ENCODE data around the gene SLC16A8.
"Not testable (repeated sequence)": the region's sequence is repeated elsewhere in the genome, so short reads cannot be mapped to it uniquely, and the experiment has no call there.

SLC16A8 gene

DNA sequence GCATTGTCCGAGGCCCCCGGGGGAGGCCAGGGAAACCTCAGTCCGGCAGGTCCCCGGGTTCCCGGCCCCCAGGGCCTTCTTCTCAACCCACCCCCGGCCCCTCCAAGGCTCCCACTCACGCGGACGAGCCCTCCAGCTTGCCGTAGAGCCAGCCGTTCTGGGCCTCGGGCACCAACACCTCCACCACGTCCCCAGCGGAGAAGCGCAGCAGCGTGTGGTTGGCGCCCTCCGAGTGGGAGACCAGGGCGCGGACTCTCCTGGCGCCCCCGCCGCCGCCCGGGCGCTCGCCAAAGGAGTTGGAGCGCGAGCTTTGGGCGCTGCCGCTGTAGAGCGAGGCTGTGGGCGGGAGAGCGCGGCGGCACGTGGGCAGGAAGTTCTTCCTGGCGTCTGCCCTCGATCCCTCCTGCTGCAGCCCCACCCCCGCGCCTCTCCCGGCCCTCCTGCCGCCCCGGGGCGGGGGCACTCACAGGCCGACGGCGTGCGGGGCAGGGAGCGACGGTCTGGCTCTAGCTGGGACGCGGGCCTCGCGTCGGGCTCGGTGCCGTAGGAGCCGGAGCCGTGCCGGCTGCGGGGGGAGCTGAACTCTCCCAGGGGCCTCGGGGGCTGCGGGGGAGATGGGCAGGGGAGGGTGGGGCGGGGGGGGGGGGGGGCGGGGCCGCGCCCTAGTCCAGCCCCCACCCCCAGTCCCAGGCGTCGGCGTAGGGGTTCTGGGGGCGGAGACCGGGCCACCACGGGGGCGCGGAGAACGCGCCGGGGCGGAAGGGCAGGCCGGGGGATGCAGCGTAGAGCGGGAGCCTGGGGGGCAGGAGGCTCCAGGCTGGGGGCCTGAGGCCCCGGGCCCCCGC lies 4.9 kb upstream of the SLC16A8 start:
- peak in 1 of 58 donors; percentile 21 for DNase-seq

DNA sequence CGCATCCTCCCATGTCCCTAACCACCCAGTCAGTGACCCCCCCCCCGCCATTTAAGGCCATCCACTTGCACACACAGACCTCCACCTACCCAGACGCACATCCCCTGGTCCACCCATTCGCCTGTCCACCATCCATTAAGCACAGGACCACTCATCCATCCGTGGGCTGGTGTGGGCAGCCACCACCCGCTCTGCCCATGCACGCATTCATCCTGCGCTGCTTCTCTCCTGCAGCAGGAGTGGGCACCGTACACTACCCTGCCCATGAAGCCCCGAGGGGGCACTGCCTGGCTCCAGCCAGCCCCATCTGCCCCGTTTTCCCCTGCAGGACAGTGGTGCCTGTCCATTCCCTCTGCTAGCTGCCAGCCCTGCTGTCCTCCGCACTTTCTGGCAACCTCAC lies 3.9 kb upstream of the SLC16A8 start:
- no peak for DNase-seq

DNA sequence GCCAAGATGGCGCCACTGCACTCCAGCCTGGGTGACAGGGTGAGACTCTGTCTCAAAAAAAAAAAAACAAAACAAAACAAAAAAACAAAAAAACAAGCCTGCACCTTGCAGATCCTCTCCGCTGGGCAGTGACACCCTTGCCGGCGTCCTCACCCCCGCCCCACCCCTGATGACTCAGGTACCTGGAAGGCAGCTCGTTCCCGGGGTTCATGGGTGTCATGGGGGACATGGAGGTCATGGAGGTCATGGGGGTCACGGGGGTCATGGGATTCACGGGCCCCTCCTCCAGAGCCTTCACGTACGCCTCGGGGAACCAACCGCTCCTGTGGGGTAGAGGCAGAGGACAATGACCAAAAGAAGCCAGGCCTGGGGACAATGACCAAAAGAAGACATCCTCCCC lies 3.0 kb upstream of the SLC16A8 start:
- no peak for DNase-seq

DNA sequence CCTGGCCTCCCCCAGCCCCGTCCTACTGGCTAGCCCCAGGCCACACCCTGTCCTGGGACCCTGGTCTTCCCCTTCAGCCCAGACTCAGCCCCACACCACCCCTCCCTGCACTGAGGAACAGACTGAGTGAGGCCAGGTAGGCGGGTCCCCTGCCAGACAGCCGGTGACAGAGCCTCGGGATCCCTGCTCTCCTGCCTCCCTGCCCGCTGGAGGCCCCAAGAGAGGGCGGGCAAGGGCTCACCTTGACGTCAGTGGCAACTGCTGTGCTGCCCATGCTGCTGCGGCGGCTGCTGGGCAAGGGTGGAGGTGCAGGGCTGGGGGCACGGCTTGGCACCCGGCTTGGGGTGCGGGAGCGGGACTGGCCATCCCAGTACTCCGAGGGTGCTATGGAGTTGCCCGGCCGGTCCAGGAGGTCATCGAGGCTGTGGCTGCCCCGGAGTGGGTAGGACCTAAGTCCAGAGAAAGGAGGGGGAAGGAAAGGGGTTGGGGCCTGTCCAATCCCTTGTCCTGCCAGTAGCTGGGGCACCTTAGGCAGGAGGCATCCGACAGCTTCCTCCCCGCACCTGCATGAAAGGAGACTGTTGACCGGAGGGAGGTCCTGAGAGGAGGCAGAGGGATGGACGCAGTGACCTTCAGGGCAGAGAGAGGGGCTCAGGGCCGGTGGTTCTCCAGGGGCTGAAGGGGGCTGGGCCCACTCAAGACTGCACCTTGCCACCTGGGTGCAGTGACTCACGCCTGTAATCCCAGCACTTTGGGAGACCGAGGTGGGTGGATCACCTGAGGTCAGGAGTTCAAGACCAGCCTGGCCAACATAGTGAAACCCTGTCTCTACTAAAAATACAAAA lies 2.2 kb upstream of the SLC16A8 start:
- no peak for DNase-seq

GRCh38 chr22:38085501-38085900 lies 1.5 kb upstream of the SLC16A8 start:
- DNase-seq, result no peak

- no peak for DNase-seq
These were observed 1.1 kb upstream of the SLC16A8 start for GRCh38 chr22:38085056-38085455.

DNA sequence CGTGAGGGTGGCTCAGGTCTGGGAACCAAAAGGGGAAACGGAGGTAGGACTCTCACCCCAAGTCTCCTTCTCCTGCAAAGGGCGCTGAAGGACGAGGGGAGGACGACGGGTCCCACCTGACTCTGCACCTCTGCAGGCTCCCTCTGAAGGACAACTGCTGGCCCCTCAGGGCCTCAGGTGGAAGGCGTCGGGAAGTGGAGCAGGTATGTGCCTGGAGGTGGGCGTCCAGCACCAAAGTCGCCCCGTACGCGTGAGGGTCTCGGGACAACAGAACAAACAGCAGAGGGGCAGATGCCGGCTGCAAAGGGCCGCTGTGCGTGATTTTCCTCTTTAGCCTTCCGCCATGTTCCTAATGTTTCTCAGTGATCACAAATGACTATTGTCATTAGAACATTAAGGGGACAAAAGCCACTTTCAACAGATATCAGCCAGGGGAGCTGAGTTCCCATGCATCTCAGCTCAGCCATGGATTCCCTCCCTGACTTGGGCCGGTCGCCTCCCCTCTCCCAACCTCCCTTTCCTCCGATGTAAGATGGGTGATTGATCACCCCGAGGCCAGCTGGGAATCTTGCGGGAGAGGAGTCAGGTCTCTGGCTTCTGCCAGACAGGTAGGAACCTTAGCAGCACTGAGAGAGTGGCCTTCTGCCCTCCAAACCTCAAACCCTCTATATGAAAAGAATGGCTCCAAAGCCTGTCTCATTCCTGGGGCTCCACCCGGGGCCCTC lies 836 bp downstream of the SLC16A8 start:
- DNase-seq, result no peak

DNA sequence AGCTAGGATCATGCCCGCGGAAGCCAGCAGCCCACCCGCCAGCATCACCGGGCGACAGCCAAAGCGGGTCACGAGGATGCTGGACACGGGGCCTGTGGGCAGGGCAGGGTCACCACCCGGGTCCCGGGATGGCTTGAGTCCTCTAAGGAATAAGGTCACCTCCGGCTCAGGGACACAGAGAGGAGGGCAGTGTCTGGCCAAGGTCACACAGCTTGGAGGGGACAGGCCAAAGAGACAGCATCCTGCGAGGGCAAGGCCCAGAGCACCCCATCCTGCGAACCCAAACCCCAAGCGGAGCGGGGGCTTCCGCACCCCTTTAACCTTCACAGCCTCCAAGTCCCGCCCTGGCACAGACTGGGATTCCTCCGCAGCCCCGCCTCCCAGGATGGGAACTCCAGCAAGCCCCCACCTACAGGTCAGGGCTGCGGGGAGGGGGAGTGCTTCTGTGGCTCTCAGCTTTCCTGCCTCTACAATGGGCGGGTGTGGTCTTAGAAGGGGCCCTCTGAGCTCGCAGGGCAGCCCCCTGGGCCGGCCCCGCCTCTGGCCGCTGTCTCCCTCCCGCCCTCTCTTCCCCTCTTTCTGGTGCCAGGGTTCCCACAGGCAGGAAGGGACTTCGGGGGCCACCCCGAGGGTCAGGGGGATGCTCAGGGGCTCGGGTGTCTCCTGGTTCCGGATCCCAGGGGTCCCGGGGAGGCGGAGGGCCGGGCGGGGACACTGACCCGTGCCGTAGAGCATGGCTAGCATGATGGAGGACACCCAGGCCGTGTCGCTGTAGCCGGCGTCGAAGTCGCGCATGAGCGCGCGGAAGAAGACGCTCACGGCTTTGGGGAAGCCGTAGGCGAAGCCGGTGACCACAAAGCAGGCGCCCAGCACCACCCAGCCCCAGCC lies 1.8 kb downstream of the SLC16A8 start:
- no peak for DNase-seq

- DNase-seq, result no peak
These were observed 2.4 kb downstream of the SLC16A8 start for GRCh38 chr22:38081636-38081940.

DNA sequence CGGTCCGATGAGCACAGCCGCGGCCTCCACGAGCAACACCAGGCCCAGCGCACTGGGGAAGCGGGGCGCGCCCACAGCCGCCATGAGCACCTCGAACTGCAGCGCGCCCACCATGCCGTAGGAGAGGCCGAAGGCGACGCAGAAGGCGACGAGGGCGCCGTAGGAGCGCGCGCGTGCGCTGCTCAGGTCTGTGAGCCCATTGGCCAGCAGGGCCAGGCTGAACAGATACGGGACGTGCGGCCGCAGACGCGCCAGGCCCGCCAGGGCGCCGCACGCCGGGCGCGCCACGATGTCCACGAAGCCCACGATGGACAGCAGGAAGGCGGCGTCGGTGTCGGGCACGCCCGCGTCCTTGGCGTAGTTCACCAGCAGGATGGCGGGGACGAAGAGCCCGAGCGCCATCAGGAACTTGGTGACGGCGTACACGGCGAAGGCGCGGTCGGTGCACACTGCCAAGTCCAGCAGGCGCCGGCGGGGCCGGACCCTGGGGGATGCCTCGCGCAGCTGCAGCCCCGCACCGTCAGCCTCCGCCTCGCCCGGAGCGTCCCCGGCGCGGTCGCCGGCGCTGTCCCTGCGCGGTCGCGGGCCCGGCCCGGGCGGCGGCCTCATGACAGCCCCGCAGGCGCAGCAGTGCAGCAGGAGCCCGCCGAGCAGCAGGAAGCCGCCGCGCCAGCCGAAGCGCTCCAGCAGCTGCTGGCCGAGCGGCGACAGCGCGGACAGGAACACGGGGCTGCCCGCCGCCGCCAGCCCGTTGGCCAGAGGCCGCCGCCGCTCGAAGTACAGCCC lies 2.9 kb downstream of the SLC16A8 start:
- peak in 20 of 58 donors; percentile 15 to 67 (median 37) for DNase-seq

GRCh38 chr22:38080474-38080849 lies 3.5 kb downstream of the SLC16A8 start:
- DNase-seq, result no peak

DNA sequence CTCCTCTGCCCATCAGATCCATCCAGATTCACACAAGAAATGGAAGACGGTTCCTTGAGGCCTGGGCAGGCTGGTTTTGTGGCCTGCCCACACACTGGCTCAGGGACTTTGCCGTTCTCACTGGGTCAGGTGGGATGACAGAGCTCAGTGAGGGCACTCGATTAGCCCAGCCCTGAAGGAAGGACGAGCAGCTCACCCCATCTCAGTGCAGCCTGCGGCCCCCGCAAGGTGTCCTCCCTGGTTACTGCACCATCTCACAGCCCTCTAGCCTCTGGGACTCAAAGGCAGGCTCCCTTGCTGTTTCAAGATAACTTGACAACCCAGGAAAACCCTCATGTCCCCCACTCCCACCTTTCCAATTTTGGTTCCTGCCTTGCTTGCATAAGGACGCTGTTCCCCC lies 4.2 kb downstream of the SLC16A8 start:
- no peak for DNase-seq

GRCh38 chr22:38079208-38079607 lies 4.8 kb downstream of the SLC16A8 start:
- not testable (repeated sequence) for DNase-seq

DNA sequence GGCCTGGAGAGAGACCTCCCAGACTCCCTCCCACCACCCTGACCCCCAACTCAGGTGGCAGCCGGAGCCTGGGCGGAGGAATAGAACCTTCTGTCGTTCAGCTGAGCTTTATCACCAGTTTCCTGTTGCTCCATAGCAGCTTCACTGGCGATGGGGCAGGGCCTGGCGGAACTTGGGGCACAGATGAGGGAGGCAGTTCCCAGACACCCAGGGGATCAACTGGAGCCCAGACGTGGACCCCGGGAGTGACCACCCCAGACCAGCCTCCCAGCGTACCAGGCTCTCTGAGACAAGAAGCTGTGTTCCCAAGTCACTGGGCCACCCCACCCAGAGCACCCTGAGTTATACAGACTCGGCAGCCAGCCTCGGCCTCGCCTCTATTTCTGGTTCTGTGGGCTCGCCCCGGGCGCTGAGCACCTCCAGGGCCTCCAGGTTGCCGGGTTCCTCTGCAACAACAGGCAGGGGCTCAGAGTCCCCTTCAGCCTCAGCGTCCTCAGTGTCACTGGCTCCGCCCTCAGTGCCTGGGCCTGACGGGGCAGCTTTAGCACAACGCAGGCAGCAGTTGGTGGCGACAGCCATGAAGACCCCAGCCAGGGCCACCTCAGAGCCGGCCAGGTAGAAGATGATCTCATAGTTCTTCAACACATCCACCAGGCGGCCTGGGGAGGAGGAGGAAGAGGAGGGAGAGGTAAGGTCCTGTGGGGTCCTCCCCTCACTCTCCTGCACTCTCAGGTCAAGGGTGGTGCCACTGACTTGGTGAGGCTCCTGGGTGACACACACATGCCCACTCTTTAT lies 5.7 kb downstream of the SLC16A8 start:
- no peak for DNase-seq

GRCh38 chr22:38077595-38077994 lies 6.4 kb downstream of the SLC16A8 start:
- no peak for DNase-seq

DNA sequence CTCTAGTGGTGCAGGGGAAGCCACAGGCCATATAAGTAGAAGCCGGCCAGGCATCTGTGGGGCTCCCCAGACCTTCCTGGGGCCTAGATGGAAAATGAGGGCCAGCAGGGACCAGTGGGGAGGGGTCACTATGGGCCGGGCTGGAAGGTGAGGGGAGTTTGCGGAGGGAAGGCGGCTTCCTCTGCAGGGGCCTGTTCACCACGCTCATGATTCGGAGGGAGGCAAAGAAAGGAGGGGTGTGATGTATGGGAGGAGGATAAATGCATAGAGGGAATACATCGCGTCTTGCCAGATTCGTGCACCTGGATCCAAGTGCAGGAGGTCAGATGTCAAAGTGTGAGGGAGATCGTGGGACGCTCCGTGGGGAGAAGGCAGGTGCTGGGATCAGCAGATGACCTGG lies 6.9 kb downstream of the SLC16A8 start:
- DNase-seq, result no peak

GRCh38 chr22:38075961-38076360 lies 8.0 kb downstream of the SLC16A8 start:
- DNase-seq, result no peak

DNA sequence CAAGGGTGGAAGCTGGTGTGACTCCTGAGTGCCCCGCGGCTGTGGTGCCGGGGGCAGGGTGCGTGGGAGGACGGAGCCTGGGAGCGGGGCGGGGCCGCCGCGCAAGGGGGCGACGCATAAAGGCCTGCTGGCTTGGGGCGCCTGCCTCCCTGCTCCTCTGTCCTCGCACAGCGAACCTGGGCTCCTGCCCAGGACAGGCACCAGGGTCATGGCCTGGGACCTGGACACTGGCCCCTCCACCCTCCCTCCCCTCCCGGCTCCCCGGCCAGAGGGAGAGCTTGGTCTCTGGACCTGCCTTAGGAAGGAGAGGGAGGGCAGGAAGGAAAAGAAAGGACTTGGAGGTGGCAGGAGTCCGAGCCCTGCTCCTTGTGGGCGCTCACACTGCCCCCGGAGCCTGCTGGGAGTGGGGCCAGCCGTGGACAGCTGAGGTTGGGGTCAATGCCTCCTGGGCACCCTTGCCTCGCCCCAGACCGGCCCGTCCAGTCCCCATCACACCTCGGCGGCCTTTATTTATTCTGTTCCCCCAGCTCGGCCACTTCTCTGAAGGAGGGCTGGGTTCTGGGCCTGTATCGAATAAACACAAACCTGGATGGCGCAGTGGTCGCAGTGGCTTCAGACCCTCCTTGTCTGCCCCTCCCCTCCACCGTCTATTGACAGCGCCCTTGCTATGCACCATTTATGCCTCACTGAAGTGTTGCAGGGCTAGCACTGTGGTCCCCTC lies 8.7 kb downstream of the SLC16A8 start:
- DNase-seq, result no peak
